GM19324 (cell line): ENCODE data around the gene LHB.
"Not testable (repeated sequence)": the region's sequence is repeated elsewhere in the genome, so short reads cannot be mapped to it uniquely, and the experiment has no call there.

Experiments used
- ATAC-seq: cut with Tn5 transposase; IDR thresholded peaks from one replicate; pipeline ENCODE4 v1.9.1; 2021; ENCODE audit warnings: mild to moderate bottlenecking, moderate library complexity; ENCODE audit not compliant: unreplicated experiment, low FRiP score

Gene LHB

GRCh38 chr19:49017041-49017665 is at the start of gene LHB:
LHB (minus strand) TSS chr19:49017091; CDS start chr19:49017081, 10 bp downstream.
- ATAC-seq: no peak

- no peak for ATAC-seq
Measured at GRCh38 chr19:49065905-49066512, 49.1 kb upstream of the LHB start.

- no peak for ATAC-seq
Measured at GRCh38 chr19:49064768-49065611, 48.1 kb upstream of the LHB start, which contains the start of gene NTF4. NTF4 (minus strand) TSS chr19:49064818; CDS start chr19:49061997, 2,821 bp downstream.

GRCh38 chr19:49064029-49064629 is 47.2 kb upstream of the LHB start:
- ATAC-seq: no peak

- no peak for ATAC-seq
Measured at GRCh38 chr19:49061445-49061844, 44.6 kb upstream of the LHB start.

- ATAC-seq: no peak
Measured at GRCh38 chr19:49061000-49061399, 44.1 kb upstream of the LHB start.

GRCh38 chr19:49059053-49059452 is 42.2 kb upstream of the LHB start:
- no peak for ATAC-seq

- ATAC-seq: no peak
Measured at GRCh38 chr19:49058562-49058961, 41.7 kb upstream of the LHB start.

- no peak for ATAC-seq
Measured at GRCh38 chr19:49057636-49058234, 40.8 kb upstream of the LHB start, which contains the start of gene CGB7. CGB7 (minus strand) TSS chr19:49057749; CDS start chr19:49055375, 2,374 bp downstream.

- ATAC-seq: not testable (repeated sequence)
Measured at GRCh38 chr19:49056902-49057596, 40.2 kb upstream of the LHB start.

GRCh38 chr19:49056101-49056901 is 39.4 kb upstream of the LHB start:
- ATAC-seq: no peak

GRCh38 chr19:49050376-49051033 is 33.6 kb upstream of the LHB start:
- not testable (repeated sequence) for ATAC-seq

GRCh38 chr19:49049834-49050233 is 32.9 kb upstream of the LHB start:
- not testable (repeated sequence) for ATAC-seq

GRCh38 chr19:49049011-49049410 is 32.1 kb upstream of the LHB start, which contains the start of gene CGB8:
CGB8 (minus strand) TSS chr19:49049111; CDS start chr19:49048739, 372 bp downstream.
- not testable (repeated sequence) for ATAC-seq

GRCh38 chr19:49043548-49043947 is 26.7 kb upstream of the LHB start, which contains the start of gene CGB5:
CGB5 (plus strand) TSS chr19:49043848; CDS start chr19:49044210, 362 bp downstream.
- not testable (repeated sequence) for ATAC-seq

GRCh38 chr19:49042666-49043065 is 25.8 kb upstream of the LHB start:
- not testable (repeated sequence) for ATAC-seq

- no peak for ATAC-seq
Measured at GRCh38 chr19:49042177-49042576, 25.3 kb upstream of the LHB start.

- not testable (repeated sequence) for ATAC-seq
Measured at GRCh38 chr19:49039736-49040135, 22.8 kb upstream of the LHB start.
